ENCODE results near the gene GSDME.

- TF ChIP-seq, protein P1, sequence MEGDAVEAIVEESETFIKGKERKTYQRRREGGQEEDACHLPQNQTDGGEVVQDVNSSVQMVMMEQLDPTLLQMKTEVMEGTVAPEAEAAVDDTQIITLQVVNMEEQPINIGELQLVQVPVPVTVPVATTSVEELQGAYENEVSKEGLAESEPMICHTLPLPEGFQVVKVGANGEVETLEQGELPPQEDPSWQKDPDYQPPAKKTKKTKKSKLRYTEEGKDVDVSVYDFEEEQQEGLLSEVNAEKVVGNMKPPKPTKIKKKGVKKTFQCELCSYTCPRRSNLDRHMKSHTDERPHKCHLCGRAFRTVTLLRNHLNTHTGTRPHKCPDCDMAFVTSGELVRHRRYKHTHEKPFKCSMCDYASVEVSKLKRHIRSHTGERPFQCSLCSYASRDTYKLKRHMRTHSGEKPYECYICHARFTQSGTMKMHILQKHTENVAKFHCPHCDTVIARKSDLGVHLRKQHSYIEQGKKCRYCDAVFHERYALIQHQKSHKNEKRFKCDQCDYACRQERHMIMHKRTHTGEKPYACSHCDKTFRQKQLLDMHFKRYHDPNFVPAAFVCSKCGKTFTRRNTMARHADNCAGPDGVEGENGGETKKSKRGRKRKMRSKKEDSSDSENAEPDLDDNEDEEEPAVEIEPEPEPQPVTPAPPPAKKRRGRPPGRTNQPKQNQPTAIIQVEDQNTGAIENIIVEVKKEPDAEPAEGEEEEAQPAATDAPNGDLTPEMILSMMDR (IDR thresholded peaks at IDR 0.05; ENCODE audit: low read depth, low read length, poor library complexity, severe bottlenecking), result no peak
- no peak for TF ChIP-seq EZH2phosphoT487 (IDR thresholded peaks at IDR 0.05; ENCODE audit: borderline replicate concordance, low read length)
These were observed 27.0 kb upstream of the GSDME start for GRCh38 chr7:24784277-24784676.

Data from DOHH2 (cell line).